GM18526 (cell line): ENCODE measurements around the gene NIT2.

ENCODE experiments used
- POLR2A ChIP-seq: IDR thresholded peaks from 3 replicates; pipeline ENCODE4 v1.6.1; 2011; ENCODE audit not compliant: insufficient read length; ENCODE audit errors: extremely low read depth

NIT2 gene, protein sequence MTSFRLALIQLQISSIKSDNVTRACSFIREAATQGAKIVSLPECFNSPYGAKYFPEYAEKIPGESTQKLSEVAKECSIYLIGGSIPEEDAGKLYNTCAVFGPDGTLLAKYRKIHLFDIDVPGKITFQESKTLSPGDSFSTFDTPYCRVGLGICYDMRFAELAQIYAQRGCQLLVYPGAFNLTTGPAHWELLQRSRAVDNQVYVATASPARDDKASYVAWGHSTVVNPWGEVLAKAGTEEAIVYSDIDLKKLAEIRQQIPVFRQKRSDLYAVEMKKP

DNA sequence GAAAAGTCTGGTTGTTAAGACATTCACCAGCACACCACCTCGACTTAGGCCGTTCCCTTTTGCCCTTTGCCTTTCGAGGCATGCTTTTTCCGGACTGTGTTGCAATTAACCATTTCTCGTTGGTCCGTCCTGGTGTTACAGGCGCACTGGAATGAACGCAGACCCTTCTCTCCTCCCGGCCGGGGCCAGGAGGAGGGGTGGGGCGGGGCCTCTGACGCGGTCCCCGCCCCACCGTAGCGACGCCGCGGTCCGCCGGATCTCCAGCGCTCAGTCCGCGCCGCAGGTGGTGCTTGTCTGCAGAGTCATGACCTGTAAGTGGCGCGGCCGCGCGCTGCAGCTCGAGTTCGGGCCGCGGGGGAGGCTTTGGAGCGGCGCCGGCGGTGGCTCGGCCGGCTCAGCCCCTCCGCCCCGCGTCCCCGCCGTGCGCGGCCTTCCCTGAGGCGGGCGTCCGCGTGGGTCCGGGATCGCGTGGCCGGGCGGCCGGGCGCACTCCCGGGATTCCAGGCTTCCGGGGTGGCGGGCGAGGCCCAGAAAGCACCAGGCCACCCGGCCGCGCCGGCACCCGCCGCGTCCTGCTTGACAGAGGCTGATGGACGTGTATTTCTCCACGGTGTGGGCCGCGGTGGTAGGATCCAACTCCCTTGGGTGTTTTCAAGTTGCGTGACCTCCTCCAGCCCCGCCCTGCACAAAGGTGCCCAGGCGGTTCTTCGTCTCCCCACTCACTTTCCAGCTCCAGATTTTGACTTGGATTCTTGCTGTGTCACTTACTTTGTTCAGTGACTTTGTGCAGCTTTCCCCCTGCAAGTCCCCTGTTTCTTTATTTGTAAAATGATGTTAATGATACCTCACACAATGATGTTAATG, at the start of gene NIT2:
Gene NIT2, plus strand, starts transcription at position 270 of the 864 bp plus-strand sequence. Its CDS starts 35 bp downstream, at position 305.
- TF ChIP-seq POLR2A, result peak; percentile 89

DNA sequence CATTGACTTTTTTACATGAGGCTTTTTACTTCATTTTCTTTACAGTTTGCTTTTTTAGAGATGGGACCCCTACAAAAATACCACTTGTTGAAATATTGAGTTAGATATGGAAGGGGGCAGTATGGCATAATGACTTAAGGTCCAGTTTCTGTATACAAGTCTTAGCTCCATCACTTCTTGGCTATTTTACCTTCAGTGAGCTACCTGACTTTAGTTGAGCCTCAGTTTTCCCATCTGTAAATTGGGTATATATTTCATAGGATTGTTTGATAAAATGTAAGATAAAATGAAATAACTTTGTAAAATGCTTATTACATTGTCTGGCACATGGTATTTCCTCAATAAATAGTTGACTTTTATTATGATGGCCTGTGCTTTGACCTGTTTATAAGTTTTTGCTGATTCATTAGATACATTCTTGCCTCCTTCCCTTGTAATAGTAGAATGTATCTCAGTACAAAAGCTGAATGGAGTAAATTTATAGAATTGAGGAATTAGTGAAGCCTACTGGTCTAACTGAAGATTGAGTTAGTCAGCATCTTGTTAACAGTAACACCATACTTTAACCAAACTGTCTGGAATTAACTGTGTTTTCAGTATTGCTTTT, 46.2 kb upstream of the NIT2 start:
- no peak for TF ChIP-seq POLR2A

DNA sequence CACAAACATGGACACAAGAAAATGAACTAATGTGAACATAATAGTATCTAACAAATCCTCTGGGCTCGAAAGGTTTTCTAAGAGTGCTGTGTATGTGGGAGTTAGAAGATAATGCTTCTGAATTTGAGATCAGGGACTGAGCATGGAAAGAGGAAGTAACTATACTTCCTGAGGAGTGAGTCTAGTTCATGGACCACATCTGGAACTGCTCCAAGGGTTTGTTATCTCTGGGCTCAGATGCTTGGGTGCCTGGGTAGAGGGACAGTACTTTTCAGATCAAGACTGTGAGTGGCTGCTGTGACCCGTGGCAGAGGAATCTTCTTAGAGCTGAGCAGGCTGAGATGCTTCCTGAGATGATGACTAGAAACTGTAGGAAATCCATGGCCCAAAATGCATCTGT, 45.2 kb upstream of the NIT2 start:
- TF ChIP-seq POLR2A, result no peak

DNA sequence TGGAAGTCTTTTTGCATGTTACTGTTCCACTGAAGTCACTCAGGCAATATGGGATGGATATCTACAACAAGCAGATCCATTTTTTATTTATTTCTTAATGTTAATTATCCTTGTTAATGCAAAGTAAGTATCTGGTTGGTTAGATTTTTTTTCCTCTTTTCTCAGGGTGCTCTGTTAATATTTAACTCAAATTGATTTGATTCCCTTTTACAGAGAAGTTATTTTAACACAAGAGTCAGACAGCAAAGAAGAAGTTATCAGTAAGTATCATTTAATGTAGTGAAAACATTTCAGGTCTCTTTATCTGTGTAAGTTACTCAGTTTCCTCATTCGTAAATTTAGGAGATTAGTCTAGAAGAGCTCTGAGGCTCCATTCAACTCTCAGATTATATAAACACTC, 39.5 kb upstream of the NIT2 start:
- TF ChIP-seq POLR2A, result no peak

DNA sequence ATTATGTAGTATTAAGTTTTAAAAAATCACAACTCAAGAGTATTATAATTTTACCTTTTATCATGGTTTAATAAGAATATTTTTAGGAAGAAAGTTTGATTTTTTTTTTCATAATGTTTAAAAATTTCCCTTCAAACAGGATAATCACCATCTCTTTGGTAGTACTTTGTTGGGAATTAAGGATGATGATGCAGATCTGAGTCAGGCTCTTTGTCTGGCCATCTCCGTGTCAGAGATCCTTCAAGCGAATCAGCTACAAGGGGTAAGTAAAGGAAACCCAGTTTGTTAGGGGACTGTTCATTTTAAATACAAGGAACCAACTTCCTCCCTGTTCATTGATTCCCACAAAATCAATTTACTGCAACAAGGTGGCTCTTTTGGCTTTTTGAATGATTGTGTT, 36.8 kb upstream of the NIT2 start:
- TF ChIP-seq POLR2A, result no peak

DNA sequence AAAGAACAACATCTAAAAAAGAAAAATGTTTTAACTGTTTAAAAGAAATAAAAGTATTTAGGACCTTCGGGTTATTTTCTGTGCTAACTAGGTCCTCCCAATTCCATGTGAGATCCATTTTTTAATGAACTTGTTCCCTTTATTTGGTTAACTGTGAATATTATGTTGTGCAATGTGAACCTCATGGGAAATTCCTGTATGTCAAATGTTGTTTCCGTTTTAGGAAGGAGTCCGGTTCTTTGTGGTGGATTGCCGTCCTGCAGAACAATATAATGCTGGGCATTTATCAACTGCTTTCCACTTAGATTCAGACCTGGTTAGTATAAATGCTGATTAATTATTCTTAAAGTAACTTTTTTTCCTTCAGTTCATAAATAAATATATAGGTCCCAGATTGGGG, 35.5 kb upstream of the NIT2 start:
- no peak for TF ChIP-seq POLR2A

DNA sequence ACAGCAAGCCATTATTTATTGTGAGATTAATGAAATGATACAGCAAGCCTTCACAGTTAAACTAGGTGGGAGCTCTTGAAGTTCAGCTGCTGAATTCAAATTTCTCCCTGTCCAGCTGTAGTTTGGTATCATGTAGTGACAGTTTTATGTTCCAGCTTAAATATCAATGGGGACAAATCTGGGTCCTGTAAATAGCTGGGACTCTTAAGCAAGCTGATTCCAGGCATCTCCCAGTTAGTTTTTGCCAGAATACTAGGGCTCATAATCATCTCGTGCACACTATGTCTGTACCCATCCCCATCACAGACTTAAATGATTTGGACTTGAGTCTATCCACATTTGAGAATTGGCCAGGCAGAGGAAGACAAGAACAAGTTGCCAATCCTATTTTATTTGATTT, 27.9 kb upstream of the NIT2 start:
- TF ChIP-seq POLR2A, result no peak

DNA sequence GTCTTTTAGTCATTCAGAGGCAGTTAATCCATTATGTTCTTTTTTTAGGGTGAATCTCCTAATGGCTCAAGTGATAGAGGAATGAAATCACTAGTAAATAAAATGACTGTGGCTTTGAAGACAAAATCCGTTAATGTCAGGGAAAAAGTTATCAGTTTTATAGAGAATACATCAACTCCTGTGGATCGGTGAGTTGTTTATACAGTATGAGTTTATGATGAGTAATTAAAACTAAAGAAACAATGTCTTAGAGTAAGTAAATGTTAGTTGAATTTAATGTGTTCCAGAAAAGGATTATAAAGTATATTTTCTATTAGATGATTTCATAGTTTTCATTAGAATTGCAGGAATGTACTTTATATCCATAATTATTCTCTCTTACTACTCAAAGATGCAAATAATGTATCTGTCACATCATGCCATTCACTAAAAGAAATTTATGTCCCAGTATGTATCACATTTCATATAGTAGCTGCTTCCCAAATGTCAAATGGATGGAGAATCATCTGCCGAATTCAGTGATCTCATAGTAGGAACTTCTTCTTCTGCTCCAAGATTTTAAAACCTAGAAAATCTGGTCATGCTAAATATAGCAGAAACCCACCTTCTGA, 24.1 kb upstream of the NIT2 start:
- TF ChIP-seq POLR2A, result no peak

DNA sequence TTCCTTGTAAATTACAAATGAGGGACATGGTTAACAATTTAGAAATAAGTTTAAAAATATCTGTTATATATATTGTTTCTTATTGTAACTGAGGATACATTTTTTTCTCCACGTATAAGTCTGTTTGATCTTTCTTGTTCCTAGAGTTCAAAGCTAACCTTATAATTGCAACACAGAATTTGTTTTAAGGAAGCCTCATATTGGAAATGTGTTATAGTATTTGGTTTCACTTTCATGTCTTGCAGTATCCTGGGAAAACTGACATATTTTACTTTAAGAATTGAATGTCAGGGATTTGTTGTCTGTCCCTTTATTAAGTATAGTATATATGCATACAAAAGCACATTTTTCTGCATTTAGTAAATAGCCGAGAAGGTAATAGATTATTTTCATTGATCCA, 23.5 kb upstream of the NIT2 start:
- no peak for TF ChIP-seq POLR2A

DNA sequence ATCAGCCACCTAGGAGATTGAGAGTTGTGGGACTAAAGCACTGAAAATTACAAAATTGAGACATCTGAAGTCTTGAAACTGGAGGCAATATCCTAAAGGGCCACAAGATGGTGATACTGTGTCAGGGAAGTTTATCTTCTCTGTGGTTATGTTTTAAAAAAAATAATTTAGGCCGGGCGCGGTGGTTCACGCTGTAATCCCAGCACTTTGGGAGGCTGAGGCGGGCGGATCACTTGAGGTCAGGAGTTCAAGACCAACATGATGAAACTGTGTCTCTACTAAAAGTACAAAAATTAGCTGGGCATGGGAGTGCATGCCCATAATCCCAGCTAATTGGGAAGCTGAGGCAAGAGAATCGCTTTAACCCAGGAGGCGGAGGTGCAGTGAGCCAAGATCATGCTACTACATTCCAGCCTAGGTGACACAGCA, 17.9 kb upstream of the NIT2 start:
- no peak for TF ChIP-seq POLR2A

DNA sequence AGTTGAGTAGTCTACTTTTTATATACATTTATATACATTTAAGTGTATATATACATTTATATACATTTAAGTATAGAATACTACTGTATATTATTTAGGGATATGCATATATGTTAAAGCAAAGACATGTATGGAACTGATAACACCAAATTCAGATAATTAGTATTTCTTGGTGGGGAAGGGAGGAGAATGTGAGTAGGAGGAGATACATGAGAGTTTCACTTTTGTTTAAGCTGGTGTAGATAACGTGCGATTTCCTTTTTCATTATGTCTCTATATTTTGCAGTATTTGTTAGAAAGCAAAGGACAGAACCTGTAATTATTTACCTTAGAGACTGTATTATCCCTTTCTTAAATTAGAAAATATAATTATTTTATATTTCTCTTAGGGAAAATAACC, 16.6 kb upstream of the NIT2 start:
- no peak for TF ChIP-seq POLR2A

DNA sequence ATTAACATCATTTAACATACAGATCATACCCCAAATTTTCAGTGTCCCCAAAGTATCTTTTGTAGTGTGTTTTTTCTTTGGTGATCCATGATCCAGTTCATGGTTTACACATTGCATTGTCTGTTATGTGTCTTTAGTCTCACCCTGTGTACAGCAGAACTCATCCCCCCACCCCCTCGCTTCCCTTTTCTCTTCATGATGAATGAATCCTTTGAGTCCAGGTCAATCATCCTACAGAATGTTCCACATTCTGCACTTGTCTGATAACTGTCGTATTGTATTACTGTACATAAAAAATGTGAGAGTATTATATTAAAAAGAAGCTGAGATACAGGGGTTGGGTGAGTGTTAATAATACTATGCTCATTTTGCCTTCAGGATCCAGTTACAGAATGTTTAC, 14.6 kb upstream of the NIT2 start:
- TF ChIP-seq POLR2A, result no peak

DNA sequence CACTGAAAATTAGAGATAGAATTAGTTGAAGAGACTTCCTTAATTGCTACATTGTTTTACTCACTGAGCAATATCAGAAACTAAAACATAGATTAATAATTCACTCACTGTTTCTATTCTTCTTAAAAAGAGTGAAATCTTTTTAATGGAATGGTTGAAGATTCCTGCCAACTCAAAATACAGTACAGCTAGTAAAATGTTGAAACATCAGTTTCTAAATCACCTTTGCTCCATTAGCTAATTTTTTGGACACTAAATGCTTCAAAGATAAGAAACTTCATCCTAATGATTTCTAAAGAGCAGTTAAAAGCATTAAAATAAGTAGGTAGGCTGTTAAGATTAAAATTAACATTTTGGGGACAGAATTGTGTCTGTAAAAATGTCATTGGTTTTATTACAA, 10.5 kb upstream of the NIT2 start:
- no peak for TF ChIP-seq POLR2A

DNA sequence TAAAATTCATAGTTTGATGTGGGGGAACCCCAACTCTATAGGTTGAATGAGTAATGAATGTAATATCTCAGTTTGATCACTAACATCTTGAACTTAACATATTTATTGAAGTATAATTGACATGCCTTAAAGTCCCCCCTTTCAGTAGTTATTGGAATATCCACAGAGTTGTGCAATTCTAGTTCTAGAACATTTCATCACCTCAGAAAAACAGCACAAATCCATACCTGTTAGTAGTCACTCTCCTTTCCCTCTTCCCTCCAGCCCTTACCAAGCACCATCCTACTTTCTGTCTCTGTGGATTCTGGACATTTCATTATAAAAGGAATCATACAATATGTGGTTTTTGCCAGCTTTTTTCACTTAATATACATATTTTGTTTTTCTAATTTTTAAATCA, 8.7 kb upstream of the NIT2 start:
- TF ChIP-seq POLR2A, result no peak

DNA sequence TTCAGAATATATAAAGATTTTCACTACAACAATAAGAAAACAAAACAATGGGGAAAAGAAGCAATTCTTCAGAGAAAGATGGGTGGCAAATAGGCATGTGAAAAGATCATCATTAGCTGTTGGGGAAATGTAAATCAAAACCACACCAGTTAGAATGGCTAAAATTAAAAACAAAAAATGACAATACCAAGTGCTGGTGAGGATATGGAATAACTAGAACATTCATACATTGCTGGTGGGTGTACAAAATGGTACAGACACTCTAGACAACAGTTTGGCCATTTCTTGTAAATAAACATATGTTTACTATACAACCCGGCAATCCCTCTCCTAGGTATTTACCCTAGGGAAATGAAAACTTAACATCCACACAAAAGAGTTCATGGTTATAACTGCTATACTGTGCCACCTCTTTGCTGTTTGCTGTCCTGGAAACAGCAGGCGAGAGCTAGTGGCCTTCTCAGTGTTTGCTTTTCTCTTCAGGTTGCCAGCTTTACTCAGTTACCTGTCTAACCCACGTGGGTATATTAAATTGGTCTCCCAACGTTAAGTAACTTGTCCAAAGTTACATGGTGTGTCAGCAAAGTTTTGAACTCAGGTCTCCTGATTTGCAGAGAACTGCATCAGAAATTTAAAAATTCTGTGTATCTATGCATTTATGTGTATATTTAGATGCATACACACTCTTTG, 4.6 kb upstream of the NIT2 start:
- TF ChIP-seq POLR2A, result no peak

DNA sequence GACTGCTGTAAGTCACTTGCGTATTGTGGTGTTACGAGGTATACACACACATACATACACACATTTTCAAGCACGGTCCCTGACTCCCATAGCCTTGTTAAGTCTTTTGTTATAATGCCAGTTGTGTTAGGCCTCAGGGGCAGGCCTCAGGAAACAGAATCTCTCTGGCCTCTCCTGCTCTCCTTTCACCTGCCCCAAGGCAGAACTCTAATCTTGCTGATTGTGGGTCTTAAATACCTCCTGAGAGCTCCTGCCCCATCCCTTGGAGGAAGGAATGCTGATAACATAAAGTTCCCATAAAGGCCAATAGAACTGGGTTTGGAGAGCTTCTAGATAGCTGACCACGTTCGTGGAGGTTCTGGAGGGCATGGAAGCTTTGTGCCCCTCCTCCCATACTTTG, 3.9 kb upstream of the NIT2 start:
- TF ChIP-seq POLR2A, result no peak

DNA sequence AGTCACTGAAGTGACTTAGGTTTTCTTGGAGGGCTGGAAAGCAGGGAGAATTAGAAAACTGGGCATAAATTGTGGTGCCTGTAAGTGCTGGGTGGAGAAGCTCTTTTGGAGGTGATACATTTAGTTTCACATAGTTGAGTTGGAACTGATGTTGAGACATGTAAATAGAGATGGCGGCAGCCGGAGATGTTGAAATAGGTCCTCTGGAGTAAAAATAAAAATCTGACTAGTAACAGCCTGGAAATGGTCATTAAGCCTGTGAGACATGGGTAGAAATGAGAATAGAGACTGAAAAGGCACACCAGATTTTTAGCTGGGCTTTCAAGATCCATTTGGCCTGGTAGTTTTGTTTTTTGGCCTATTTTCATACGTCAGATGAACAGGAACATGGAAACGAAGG, 2.9 kb upstream of the NIT2 start:
- no peak for TF ChIP-seq POLR2A
